IPS-NIHi7 (cell line): ENCODE results near the gene CEP43.
A peak's percentile ranks its signal among the peaks of the same experiment; 100 is the strongest.
"Not testable (repeated sequence)": the region's sequence is repeated elsewhere in the genome, so short reads cannot be mapped to it uniquely, and the experiment has no call there.

Experiments
- DNase-seq: peaks from one replicate; pipeline ENCODE4 v3.0.0; 2012; ENCODE audit warnings: mixed read lengths; ENCODE audit errors: extremely low spot score

Gene CEP43, protein sequence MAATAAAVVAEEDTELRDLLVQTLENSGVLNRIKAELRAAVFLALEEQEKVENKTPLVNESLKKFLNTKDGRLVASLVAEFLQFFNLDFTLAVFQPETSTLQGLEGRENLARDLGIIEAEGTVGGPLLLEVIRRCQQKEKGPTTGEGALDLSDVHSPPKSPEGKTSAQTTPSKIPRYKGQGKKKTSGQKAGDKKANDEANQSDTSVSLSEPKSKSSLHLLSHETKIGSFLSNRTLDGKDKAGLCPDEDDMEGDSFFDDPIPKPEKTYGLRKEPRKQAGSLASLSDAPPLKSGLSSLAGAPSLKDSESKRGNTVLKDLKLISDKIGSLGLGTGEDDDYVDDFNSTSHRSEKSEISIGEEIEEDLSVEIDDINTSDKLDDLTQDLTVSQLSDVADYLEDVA

GRCh38 chr6:166999145-166999883, at the start of gene CEP43:
Gene CEP43, plus strand, starts transcription at chr6:166999397. Its CDS starts 16 bp downstream, at chr6:166999413.
- DNase-seq: peak; percentile 98

- no peak for DNase-seq
Measured at GRCh38 chr6:166949528-166950442, 49.4 kb upstream of the CEP43 start.

DNA sequence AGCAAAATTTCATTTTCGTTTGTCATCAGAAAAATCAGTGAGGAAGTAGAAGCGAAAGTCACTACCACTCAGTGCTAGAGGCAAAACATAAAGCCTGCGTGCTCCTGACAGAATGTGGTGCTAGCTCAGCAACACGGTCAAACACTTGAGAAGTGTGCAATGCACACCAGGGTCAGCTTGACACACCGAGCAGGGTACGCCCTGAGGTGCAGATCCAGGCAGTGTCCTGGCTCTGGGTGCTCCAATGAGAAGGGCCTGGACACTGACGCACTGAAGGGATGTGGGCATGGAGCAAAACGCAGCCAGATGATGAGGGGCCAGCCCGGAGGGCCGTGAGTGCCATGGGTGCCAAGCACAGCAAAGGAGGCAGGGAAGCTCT, 48.8 kb upstream of the CEP43 start:
- no peak for DNase-seq

GRCh38 chr6:166950892-166951669, 48.1 kb upstream of the CEP43 start:
- DNase-seq: not testable (repeated sequence)

DNA sequence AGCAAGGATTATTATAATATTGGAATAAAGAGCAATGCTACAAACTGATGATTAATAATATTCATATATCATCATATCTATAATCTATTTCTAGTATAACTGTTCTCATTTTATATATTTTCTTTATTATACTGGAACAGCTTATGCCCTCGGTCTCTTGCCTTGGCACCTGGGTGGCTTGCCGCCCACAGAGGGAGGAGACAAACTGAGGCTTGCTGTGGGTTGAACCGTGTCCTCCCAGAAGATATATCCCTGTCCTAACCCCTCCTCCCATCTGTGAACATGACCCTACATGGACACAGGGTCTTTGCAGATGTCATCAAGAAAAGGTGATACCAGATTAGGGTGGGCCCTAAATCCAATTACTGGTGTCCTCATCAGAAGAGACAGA, 47.5 kb upstream of the CEP43 start:
- DNase-seq: no peak

- no peak for DNase-seq
Measured at GRCh38 chr6:166952121-166952520, 47.1 kb upstream of the CEP43 start.

DNA sequence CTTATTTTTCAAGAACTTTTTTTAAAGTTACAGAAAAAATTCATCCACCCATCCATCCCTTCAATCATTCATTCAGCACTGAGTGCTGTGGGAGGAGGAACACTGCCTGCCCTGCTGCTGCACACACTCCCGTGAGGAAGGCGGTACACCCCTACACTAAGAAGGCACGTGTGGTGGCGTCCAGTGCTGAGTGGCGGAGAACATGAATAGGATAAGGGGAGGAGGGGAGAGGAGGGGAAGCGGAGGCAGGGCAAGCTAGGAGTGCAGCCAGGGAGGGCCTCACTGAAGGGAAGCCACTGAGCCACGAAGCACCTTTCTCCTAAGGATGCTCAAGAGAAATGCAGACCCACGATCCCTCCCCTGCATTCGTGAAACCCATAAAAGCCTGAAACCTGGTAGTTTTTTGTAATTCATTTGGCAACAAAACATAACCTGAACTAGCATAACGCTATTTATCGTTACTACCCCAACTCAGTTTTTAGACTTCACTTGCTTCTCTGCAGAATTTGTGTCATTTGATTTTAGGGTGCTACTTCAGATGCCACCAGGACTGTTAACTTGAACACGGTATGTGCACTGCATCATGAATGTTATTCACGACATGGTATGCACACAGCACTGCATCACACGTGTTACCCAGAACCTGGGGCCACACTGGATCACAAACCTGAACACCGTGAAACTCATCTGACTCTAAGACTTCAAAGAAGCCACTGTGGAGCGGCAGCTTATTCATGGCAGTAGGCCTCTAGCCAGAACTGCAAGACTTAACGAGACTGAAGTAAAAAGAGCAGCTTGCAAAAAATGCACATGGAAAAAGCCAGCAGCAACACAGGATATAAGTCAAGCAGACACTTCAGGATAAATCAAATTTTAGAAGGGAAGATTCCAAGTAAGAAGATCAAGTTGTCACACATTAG, 46.4 kb upstream of the CEP43 start:
- no peak for DNase-seq

DNA sequence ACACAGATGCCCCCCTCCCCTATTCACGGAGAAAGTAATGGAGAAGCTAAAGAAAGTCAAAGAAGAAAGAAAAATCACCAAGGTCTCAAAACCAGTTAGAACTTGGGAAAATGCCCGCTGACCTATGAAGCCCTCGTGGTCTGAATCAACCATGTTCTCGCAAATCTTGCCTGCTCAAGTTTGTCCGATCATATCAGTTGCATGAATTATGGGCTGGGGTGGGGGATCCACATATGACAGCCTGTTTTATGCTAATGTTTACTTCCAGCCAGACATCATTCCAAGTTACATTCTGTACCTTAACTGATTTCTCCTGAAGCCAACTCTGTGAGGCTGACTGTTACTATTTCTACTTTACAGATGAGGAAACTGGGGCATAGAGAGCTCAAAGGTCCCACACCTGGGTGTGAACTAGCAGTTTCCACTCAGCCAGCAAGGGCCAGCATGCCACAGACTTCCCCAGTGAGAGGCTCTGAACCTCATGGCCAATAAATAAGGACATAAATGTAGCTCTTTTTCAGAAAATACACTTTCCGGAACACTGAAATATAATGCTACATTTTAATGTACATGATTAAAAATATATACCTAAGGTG, 45.0 kb upstream of the CEP43 start:
- DNase-seq: no peak

DNA sequence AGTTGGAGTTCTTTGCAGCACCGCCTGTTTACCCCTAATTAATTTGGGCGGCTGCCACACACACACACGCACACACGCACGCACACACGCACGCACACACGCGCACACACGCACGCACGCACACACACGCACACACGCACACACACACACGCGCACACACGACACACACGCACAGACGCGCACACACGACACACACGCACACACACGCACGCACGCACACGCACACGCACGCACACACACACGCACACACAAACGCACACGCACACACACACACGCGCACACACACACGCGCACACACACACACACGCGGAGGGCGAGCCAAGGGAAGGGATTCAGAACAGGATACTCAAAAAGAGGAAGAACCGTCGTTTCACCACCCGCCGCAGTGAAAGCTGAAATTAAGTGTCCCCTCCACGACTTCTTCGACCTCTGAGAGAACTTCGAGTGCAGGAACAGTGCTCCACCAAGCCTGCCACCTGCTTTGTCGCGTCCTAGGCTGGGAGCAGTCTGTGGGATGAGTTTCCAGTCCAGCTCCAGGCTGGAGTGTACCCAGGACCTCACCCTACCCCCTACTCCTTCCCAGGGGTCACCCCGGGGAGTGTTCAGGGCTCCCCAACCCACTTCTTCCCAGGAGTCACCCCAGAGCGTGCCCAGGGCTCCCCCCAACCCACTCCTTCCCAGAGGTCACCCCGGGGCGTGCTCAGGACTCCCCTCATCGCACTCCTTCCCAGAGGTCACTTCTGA, 43.9 kb upstream of the CEP43 start:
- DNase-seq: no peak

- peak; percentile 71 for DNase-seq
Measured at GRCh38 chr6:166955865-166956443, 43.2 kb upstream of the CEP43 start.

DNA sequence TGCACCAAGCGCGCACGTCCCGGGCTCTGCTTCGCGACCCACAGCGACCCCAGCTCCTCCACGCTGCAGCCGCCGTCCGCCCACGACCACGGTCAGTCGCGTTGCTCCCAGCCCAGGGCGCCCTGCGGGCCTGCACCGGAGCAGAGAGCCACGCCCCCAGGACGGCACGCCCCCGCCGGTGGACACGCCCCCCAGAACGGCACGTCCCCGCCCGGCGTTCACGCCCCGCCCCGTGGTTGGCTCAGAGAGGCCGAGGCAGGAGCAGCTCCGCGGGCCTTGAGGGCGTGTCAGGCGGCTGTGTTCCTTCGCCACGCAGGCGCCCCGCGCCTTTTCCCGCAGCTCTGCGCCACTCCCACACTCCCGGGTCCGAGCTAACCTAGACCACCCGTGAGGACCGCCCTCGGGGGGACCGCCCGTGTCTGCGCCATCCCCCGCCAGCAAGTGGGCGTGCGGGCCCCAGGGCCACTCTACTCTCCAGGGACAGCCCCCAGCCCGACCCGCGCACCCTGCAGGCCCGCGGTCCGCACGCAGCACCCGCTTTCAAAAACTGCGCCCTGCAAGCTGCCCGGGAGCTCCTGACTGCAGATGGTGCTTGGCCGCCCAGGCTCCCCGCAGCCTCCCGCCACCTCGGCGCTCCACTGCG, 42.6 kb upstream of the CEP43 start, which contains the start of gene RNASET2:
TSS of gene RNASET2 (minus strand) at position 107 of the 643 bp plus-strand sequence. CDS start 368 bp downstream, outside the sequence.
- peak; percentile 96 for DNase-seq

- peak; percentile 42 for DNase-seq
Measured at GRCh38 chr6:166957087-166957804, 42.0 kb upstream of the CEP43 start.

DNA sequence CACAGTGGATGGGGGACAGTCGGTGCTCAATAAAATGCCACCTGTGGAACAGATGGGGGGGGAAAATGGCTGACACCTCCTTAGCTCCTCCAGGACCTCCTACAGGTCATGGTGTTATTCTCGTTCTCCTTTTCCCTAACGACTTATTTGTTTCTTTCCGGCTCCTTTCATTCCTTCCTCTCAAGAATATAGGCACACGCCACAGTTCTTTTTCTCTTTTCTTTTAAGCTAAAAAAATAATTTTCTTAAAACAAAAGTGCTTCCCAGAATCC, 41.5 kb upstream of the CEP43 start:
- DNase-seq: no peak

GRCh38 chr6:166958926-166959861, 40.0 kb upstream of the CEP43 start:
- no peak for DNase-seq

GRCh38 chr6:166959911-166960608, 39.1 kb upstream of the CEP43 start:
- DNase-seq: no peak

DNA sequence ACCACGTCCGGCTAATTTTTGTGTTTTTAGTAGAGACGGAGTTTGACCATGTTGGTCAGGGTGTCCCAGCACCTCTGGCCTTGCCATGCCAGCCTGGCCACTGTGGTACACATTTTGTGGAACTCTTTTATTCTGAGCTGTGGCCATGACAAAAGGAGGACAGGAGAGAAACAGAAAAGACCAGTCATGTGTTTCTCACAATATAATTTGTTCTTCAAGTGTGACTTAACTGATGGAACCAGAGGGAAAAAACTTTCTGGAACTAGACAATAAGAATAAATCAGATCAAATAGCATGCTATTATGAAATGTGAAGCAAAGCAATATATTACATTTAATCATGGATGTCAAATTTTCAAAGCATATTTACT, 38.6 kb upstream of the CEP43 start:
- no peak for DNase-seq
